Mesendoderm (in vitro differentiated cells): ENCODE results near the gene RAD18.

Experiments
- DNase-seq: peaks from one replicate; pipeline ENCODE4 v3.0.0; 2013
- H2AK5ac ChIP-seq: 2 replicates; pipeline ENCODE4 v1.6.1; 2013; ENCODE audit warnings: low read length, inconsistent platforms
- H2BK120ac ChIP-seq: 2 replicates; pipeline ENCODE4 v1.6.1; 2013; ENCODE audit warnings: low read depth, mild to moderate bottlenecking, low read length, moderate library complexity, mixed read lengths
- H2BK15ac ChIP-seq: replicated peaks from 2 replicates; pipeline ENCODE4 v1.6.1; 2013; ENCODE audit warnings: low read depth, mild to moderate bottlenecking, moderate library complexity
- H2BK5ac ChIP-seq: 2 replicates; pipeline ENCODE4 v1.6.1; 2013; ENCODE audit warnings: low read length, inconsistent platforms
- H3K18ac ChIP-seq: 2 replicates; pipeline ENCODE4 v1.6.1; 2013; ENCODE audit warnings: mild to moderate bottlenecking, low read length, mixed read lengths
- H3K23ac ChIP-seq: one replicate; pipeline ENCODE4 v1.6.1; 2013; ENCODE audit warnings: low read length
- H3K27ac ChIP-seq: 2 replicates; pipeline ENCODE4 v1.5.1; 2013; ENCODE audit warnings: low read depth, mild to moderate bottlenecking, inconsistent platforms, low read length, moderate library complexity
- H3K27me3 ChIP-seq: 2 replicates; pipeline ENCODE4 v1.6.1; 2013; ENCODE audit warnings: low read length, control low read depth, mild to moderate bottlenecking, inconsistent platforms; ENCODE audit not compliant: insufficient read depth, poor library complexity
- H3K36me3 ChIP-seq: 2 replicates; pipeline ENCODE4 v1.6.1; 2013; ENCODE audit warnings: low read length, inconsistent platforms; ENCODE audit not compliant: control insufficient read depth, insufficient read depth
- H3K4ac ChIP-seq: one replicate; pipeline ENCODE4 v1.6.1; 2013; ENCODE audit warnings: low read depth, mild to moderate bottlenecking, low read length, moderate library complexity
- H3K4me1 ChIP-seq: 2 replicates; pipeline ENCODE4 v1.6.1; 2013; ENCODE audit warnings: low read depth, low read length, inconsistent platforms; ENCODE audit not compliant: control insufficient read depth
- H3K4me2 ChIP-seq: 2 replicates; pipeline ENCODE4 v1.6.1; 2013; ENCODE audit warnings: low read length
- H3K4me3 ChIP-seq: 2 replicates; pipeline ENCODE4 v1.5.1; 2013; ENCODE audit warnings: mild to moderate bottlenecking, low read length
- H3K56ac ChIP-seq: one replicate; pipeline ENCODE4 v1.6.1; 2013; ENCODE audit warnings: low read length
- H3K79me1 ChIP-seq: 2 replicates; pipeline ENCODE4 v1.6.1; 2013; ENCODE audit warnings: low read length, inconsistent platforms
- H3K79me2 ChIP-seq: 2 replicates; pipeline ENCODE4 v1.6.1; 2013; ENCODE audit warnings: mild to moderate bottlenecking, low read length; ENCODE audit not compliant: control insufficient read depth, insufficient read depth
- H3K9ac ChIP-seq: 2 replicates; pipeline ENCODE4 v1.6.1; 2013; ENCODE audit warnings: low read length, inconsistent platforms
- H4K5ac ChIP-seq: one replicate; pipeline ENCODE4 v1.6.1; 2013; ENCODE audit warnings: low read length
- H4K8ac ChIP-seq: one replicate; pipeline ENCODE4 v1.6.1; 2013; ENCODE audit warnings: low read depth, mild to moderate bottlenecking, control low read depth, low read length, moderate library complexity
- WGBS: extraction: QIAGEN DNeasy Blood & Tissue Kit; methylation state at CpG from one replicate; pipeline ENCODE4 v1.1.7; 2013; ENCODE audit warnings: low lambda C conversion rate, missing lambda C conversion rate; ENCODE audit not compliant: insufficient coverage; ENCODE audit errors: extremely low coverage; 5-methylcytosine and 5-hydroxymethylcytosine counted together

The RAD18 gene

GRCh38 chr3:8984526-8984925 is 21.3 kb upstream of the RAD18 start:
- Histone ChIP-seq H3K18ac (no peak overlapping the region), H2BK5ac (no peak overlapping the region), H3K79me2 (no peaks in the 10 kb centered on the region), H3K36me3 (no peaks in the 10 kb centered on the region), H2BK15ac (no peak overlapping the region), H4K5ac (no peak overlapping the region), H3K56ac (no peak overlapping the region), H3K4me1 (no peaks in the 10 kb centered on the region), H3K27me3 (no peaks in the 10 kb centered on the region), H3K79me1 (no peaks in the 10 kb centered on the region), H3K4ac (no peak overlapping the region), H3K9ac (no peak overlapping the region), H3K23ac (no peak overlapping the region), H3K4me3 (no peak overlapping the region), H2AK5ac (no peak overlapping the region), H3K4me2 (no peak overlapping the region), H4K8ac (no peak overlapping the region), H2BK120ac (no peak overlapping the region), H3K27ac (no peak overlapping the region)
- no peak for DNase-seq
- WGBS = no CpG with 5 or more reads among the region's 7 CpGs

- H2AK5ac ChIP-seq = no peak overlapping the region
- H3K56ac ChIP-seq = no peak overlapping the region
- no peak overlapping the region for H3K23ac ChIP-seq
- H3K4me3 ChIP-seq = no peak overlapping the region
- no peaks in the 10 kb centered on the region for H3K4me1 ChIP-seq
- H3K9ac ChIP-seq = no peak overlapping the region
- no peak overlapping the region for H3K4me2 ChIP-seq
- H2BK120ac ChIP-seq = no peak overlapping the region
- H2BK5ac ChIP-seq = no peak overlapping the region
- H4K5ac ChIP-seq = no peak overlapping the region
- H3K36me3 ChIP-seq = no peaks in the 10 kb centered on the region
- H3K27ac ChIP-seq = no peak overlapping the region
- no peaks in the 10 kb centered on the region for H3K27me3 ChIP-seq
- no peaks in the 10 kb centered on the region for H3K79me1 ChIP-seq
- no CpG with 5 or more reads among the region's 6 CpGs for WGBS
- H3K18ac ChIP-seq = no peak overlapping the region
- no peak overlapping the region for H3K4ac ChIP-seq
- H4K8ac ChIP-seq = no peak overlapping the region
- no peak overlapping the region for H2BK15ac ChIP-seq
- DNase-seq = no peak
- no peaks in the 10 kb centered on the region for H3K79me2 ChIP-seq
Measured at GRCh38 chr3:8984081-8984480, 20.8 kb upstream of the RAD18 start.

GRCh38 chr3:8983591-8983990 is 20.3 kb upstream of the RAD18 start:
- Histone ChIP-seq H3K79me1 (no peaks in the 10 kb centered on the region), H2BK15ac (no peak overlapping the region), H3K56ac (no peak overlapping the region), H2BK5ac (no peak overlapping the region), H3K27ac (no peak overlapping the region), H2AK5ac (no peak overlapping the region), H3K4ac (no peak overlapping the region), H2BK120ac (no peak overlapping the region), H3K36me3 (no peaks in the 10 kb centered on the region), H4K8ac (no peak overlapping the region), H3K9ac (no peak overlapping the region), H3K4me3 (no peak overlapping the region), H4K5ac (no peak overlapping the region), H3K27me3 (no peaks in the 10 kb centered on the region), H3K79me2 (no peaks in the 10 kb centered on the region), H3K23ac (no peak overlapping the region), H3K4me1 (no peaks in the 10 kb centered on the region), H3K18ac (no peak overlapping the region), H3K4me2 (no peak overlapping the region)
- no CpG with 5 or more reads among the region's 5 CpGs for WGBS
- no peak for DNase-seq

GRCh38 chr3:8983026-8983425 is 19.8 kb upstream of the RAD18 start:
- Histone ChIP-seq H2BK120ac (no peak overlapping the region), H4K5ac (no peak overlapping the region), H3K27ac (no peak overlapping the region), H3K36me3 (no peaks in the 10 kb centered on the region), H3K4me3 (no peak overlapping the region), H3K4me1 (no peaks in the 10 kb centered on the region), H3K4me2 (no peak overlapping the region), H3K18ac (no peak overlapping the region), H3K56ac (no peak overlapping the region), H3K9ac (no peak overlapping the region), H3K79me1 (no peaks in the 10 kb centered on the region), H3K79me2 (no peaks in the 10 kb centered on the region), H4K8ac (no peak overlapping the region), H2AK5ac (no peak overlapping the region), H2BK15ac (no peak overlapping the region), H3K27me3 (no peaks in the 10 kb centered on the region), H3K4ac (no peak overlapping the region), H3K23ac (no peak overlapping the region), H2BK5ac (no peak overlapping the region)
- DNase-seq = no peak
- WGBS = no CpG with 5 or more reads among the region's 1 CpG

GRCh38 chr3:8982509-8982908 is 19.2 kb upstream of the RAD18 start:
- Histone ChIP-seq H3K27me3 (no peaks in the 10 kb centered on the region), H3K9ac (no peak overlapping the region), H3K56ac (no peak overlapping the region), H4K8ac (no peak overlapping the region), H2BK15ac (no peak overlapping the region), H4K5ac (no peak overlapping the region), H3K18ac (no peak overlapping the region), H2AK5ac (no peak overlapping the region), H3K23ac (no peak overlapping the region), H3K36me3 (no peaks in the 10 kb centered on the region), H3K27ac (no peak overlapping the region), H2BK5ac (no peak overlapping the region), H3K4me1 (no peaks in the 10 kb centered on the region), H3K4me3 (no peak overlapping the region), H3K79me2 (no peaks in the 10 kb centered on the region), H3K4ac (no peak overlapping the region), H3K79me1 (no peaks in the 10 kb centered on the region), H2BK120ac (no peak overlapping the region), H3K4me2 (no peak overlapping the region)
- no peak for DNase-seq
- WGBS = no CpG with 5 or more reads among the region's 5 CpGs

GRCh38 chr3:8981700-8982099 is 18.4 kb upstream of the RAD18 start:
- H2BK120ac ChIP-seq = no peak overlapping the region
- H4K5ac ChIP-seq = no peak overlapping the region
- no peaks in the 10 kb centered on the region for H3K36me3 ChIP-seq
- H4K8ac ChIP-seq = no peak overlapping the region
- no peak overlapping the region for H3K27ac ChIP-seq
- H3K23ac ChIP-seq = no peak overlapping the region
- H3K27me3 ChIP-seq = no peaks in the 10 kb centered on the region
- no peak overlapping the region for H3K56ac ChIP-seq
- no peak overlapping the region for H2AK5ac ChIP-seq
- H3K4me3 ChIP-seq = no peak overlapping the region
- no peak overlapping the region for H3K4me2 ChIP-seq
- H3K79me1 ChIP-seq = no peaks in the 10 kb centered on the region
- no peaks in the 10 kb centered on the region for H3K79me2 ChIP-seq
- no CpG with 5 or more reads among the region's 9 CpGs for WGBS
- H2BK5ac ChIP-seq = no peak overlapping the region
- no peak overlapping the region for H3K18ac ChIP-seq
- H3K4me1 ChIP-seq = no peaks in the 10 kb centered on the region
- H3K9ac ChIP-seq = no peak overlapping the region
- DNase-seq = no peak
- H3K4ac ChIP-seq = no peak overlapping the region
- no peak overlapping the region for H2BK15ac ChIP-seq
